Measurements from ENCODE around the gene BRD9. TPM values are rescaled to one million over a fixed set of nuclear protein-coding genes. Genes with fewer than 3 reads are reported as not detected.

Gene BRD9
- polyA plus RNA-seq, 1 experiment: 12.3 TPM

GRCh38 chr5:862367-863243 lies 30.0 kb downstream of the BRD9 start:
- CTCF ChIA-PET: interaction anchor here (0.6 kb wide), 1 partner anchor 923 kb away, joined by 3 read pairs; no protein-coding TSS in a partner anchor
- no peaks in the 10 kb centered on the region for H3K27me3 ChIP-seq (ENCODE audit: control insufficient read depth, insufficient read depth, low read length)
- peaks cover 32% of the 10 kb centered on the region for H3K36me3 ChIP-seq (ENCODE audit: control insufficient read depth, insufficient read depth, low read length)
- TF ChIP-seq CTCF (IDR thresholded peaks at IDR 0.05; ENCODE audit: insufficient read depth, low read depth, low read length): no peak
- POLR2A ChIA-PET: no interaction called here
- no peak for DNase-seq (ENCODE audit: low read depth)
- no peak overlapping the region for H3K4me3 ChIP-seq (ENCODE audit: low read depth, low read length)

GRCh38 chr5:861442-862366 lies 30.9 kb downstream of the BRD9 start:
- CTCF ChIA-PET: no interaction called here
- no peak for DNase-seq (ENCODE audit: low read depth)
- H3K4me3 ChIP-seq (ENCODE audit: low read depth, low read length): no peak overlapping the region
- H3K36me3 ChIP-seq (ENCODE audit: control insufficient read depth, insufficient read depth, low read length): peaks cover 28% of the 10 kb centered on the region
- no peaks in the 10 kb centered on the region for H3K27me3 ChIP-seq (ENCODE audit: control insufficient read depth, insufficient read depth, low read length)
- no peak for TF ChIP-seq CTCF (IDR thresholded peaks at IDR 0.05; ENCODE audit: insufficient read depth, low read depth, low read length)
- POLR2A ChIA-PET: no interaction called here

GRCh38 chr5:860506-861150 lies 32.0 kb downstream of the BRD9 start:
- Histone ChIP-seq H3K4me3 (ENCODE audit: low read depth, low read length) (no peak overlapping the region), H3K36me3 (ENCODE audit: control insufficient read depth, insufficient read depth, low read length) (peaks cover 20% of the 10 kb centered on the region), H3K27me3 (ENCODE audit: control insufficient read depth, insufficient read depth, low read length) (no peaks in the 10 kb centered on the region)
- POLR2A ChIA-PET: no interaction called here
- DNase-seq (ENCODE audit: low read depth): no peak
- CTCF ChIA-PET: no interaction called here
- TF ChIP-seq CTCF (IDR thresholded peaks at IDR 0.05; ENCODE audit: insufficient read depth, low read depth, low read length): no peak

GRCh38 chr5:859798-860296 lies 32.8 kb downstream of the BRD9 start:
- DNase-seq (ENCODE audit: low read depth): no peak
- no peak overlapping the region for H3K4me3 ChIP-seq (ENCODE audit: low read depth, low read length)
- peaks cover 13% of the 10 kb centered on the region for H3K36me3 ChIP-seq (ENCODE audit: control insufficient read depth, insufficient read depth, low read length)
- ChIA-PET POLR2A (no interaction called here), CTCF (no interaction called here)
- no peaks in the 10 kb centered on the region for H3K27me3 ChIP-seq (ENCODE audit: control insufficient read depth, insufficient read depth, low read length)
- TF ChIP-seq CTCF (IDR thresholded peaks at IDR 0.05; ENCODE audit: insufficient read depth, low read depth, low read length): no peak

Measured in BJ (cell line).